NCI-H2029 (cell line): ENCODE measurements around the gene OBP2B.

Experiments
- DNase-seq: peaks from one replicate; lab custom pipeline; 2025; lab: John Stamatoyannopoulos, UW

The OBP2B gene

DNA sequence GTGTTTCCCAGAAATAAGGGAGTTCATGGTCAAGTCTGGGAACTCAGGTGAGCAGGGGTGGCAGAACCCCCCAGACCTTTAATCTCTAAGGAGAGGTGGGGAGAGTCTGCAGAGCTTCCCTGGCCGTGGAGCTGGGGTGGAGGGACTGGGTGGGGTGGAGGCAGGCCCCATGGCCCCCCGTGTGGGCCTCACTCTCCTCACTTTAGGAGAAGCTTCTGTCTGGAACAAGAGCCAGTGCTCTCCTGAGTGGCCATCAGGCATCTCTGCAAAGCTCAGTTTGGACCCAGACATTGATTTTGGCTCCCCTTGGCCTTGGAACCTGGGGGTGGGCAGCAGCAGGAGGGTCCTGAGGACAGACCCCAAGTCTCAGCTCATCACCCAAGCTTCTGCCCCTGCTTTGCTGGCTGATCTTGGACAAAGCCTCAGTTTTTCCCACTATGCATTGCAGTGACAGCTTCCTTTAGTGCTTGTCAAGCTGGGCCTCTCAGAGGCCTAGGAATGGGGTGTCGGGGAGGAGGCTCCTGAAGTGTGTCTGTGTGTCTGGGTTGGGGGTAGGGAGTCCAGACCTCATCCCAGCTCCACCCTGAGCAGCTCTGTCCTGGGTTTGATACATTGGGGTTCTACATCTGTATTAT lies 41.8 kb downstream of the OBP2B start:
- no peak for DNase-seq

DNA sequence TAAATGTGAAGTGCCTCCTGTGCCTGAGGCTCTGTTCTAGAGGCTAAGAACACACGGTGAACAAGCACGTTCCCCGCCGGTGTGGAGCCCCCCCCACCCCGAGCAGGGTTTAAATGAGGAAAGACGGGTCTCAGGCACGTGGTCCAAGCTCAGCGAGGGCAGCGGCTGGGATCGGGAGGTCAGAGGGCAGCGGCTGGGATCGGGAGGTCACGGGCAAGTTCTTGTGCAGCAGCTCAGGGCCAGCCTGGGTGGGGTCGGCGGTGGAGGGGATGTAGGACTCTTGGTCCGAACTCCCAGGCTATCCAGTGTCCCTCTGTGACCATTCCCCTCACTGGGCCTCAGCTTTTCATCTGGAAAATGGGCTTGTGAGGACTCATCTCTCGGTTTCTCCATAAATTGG lies 42.7 kb downstream of the OBP2B start:
- DNase-seq: no peak

DNA sequence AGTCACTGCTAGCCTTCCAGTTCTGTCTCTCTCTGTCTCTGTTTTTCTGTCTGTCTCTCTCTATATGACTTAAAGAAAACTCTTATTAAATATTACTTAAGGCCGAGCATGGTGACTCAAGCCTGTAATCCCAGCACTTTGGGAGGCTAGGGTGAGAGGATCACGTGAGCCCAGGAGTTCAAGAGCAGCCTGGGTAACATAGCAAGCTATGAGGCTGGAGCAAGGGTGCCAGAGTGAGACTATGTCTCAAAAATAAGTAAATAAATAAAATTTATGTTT lies 43.7 kb downstream of the OBP2B start:
- no peak for DNase-seq

DNA sequence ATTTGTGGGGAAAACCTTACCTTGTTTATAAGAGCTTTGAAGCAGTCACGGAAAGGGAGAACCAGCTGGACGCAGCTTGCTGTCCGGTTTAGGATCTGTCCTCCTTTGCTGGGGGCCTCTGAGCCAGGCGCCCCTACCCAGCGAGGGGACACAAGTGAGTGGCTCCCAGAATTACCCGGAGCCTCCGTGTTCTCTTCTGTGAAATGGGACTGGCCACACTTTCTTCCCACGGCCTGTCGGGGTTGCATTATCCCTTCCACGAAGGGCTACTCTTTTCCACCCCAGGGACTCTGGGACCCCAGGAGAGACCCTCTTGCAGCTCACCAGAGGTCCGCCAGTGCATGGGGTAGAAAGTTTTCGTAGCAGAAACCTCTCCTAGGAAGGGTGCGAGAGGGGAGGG lies 44.9 kb downstream of the OBP2B start:
- no peak for DNase-seq

DNA sequence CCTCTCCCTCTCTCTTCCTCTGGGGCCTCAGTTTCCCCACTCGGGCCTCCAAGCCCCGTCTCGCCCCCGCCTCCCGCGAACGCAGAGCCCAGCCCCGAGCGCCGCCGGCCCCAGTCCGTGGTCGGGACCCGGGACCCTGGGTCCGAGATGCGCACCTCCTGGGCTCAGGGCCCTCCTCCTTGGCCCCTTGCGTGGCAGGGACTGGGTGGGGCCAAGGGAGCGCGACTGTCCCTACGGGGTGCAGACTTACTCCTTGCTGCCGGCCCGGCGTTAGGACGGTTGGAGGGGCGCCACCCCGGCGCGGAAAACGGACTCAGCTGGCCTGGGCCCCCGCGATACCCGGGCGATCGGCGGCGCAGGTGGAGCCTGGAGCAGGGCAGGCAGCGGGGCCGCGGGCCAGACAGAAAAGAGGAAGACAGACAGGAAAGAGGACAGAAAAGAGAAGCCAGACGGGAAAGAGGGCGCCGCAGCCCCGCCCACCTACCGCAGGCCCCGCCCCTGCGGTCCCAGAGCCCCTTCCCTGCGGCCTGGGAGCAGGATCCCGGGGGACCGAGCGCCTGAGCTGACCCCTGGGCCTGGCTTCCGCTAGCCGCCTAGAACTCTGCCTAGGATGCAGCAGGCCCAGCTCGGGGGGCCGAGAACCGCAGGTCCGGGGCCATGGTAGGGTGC lies 45.4 kb downstream of the OBP2B start, which contains the start of gene GBGT1:
GBGT1 (minus strand) TSS at position 411 of the 669 bp plus-strand sequence. CDS start 1,502 bp downstream, outside the sequence.
- no peak for DNase-seq

DNA sequence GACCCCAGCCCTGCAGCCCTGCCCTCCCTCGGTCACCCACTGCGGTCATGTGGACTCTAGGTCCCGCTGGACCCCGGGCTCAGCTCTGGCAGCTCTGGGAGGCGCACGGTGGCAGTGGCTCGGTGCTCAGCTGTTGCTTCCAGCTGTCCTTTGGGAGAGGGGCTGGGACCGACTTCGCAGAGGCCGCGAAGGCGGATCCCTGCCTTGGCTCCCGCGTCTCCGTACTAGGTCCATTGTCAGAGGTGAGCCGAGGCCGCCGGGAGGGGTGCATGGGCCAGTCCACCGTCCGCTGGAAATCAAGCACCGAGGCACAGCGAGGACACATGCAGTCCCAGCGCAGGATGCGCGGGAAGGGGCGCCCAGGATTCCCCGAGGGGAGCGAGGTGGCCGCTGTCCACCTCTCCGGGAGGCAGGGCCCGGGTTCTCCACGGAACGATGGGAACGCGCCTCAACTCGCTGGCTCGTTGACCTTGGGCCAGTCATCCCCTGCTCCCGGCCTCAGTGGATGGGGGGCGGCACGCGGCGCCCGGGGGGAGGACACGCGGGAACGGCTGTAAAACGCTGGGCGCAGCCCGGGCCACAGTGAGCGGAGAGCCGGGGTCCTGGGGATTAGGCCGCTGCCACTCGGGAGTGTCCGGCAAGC lies 46.1 kb downstream of the OBP2B start:
- no peak for DNase-seq

DNA sequence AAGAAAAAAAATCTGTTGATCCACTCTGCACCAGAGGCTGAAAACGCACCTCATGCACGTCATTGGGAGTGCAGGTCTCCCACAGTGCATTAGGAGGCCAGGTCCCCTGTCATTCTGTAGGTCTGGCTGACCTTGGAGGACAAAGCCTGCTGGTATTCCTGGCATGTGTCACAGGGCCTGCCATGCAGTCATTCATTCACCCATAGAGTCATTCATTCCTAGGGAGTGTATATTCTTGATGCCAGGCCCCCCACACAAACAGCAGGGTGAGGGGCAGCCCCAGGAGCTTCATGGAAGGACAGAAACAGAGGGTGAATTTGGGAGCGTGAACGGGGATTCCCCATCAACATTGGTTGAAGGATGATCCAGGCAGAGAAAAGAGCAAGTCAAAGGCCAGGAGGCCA lies 47.5 kb downstream of the OBP2B start:
- no peak for DNase-seq

DNA sequence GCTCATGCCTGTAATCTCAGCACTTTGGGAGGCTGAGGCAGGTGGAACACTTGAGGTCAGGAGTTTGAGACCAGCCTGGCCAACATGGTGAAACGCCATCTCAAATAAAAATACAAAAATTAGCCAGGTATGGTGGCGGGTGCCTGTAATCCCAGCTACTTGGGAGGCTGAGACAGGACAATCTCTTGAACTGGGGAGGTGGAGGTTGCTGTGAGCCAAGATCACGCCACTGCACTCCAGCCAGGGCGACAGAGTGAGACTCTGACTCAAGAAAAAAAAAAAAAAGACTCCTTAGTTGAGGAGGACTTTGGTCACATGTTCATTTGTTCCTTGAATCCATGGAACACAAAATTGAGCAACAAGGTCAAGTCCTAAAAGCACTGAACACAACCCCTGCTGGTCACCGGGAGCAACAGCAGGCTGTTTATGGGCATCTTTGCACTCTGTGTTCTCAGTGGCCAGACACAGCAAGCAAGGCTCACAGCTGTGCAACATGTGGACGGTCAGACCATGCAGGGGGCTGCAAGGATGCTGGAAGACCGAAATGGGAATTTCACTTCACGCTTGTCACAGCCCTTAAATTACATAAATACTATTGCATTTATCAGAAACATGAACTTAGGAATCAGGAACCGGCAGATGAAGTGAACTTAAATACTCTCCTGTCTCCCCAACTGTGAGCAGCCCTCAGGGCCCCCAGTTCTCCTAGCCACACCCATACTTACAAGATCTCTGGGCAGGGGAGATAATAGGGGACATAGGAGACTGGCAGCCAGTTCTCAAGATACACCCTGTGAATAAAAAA lies 48.1 kb downstream of the OBP2B start:
- peak; percentile 28 for DNase-seq

DNA sequence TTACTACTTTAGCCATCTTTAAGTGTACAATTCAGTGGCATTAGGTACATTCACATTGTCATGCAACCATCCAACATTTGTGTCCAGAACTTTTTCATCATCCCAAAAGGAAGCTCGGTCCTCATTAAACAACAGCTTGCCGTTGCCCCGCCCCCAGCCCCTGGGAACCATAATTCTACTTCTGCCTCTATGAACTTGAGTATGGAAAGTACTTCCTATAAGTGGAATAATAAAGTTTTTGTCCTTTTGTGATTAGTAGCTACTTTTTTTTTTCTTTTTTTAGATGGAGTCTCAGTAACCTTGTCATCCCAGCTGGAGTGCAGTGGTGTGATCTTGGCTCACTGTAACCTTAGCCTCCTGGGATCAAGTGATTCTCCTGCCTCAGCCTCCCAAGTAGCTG lies 50.4 kb downstream of the OBP2B start:
- no peak for DNase-seq
